Activated CD8-positive, alpha-beta memory T cell treated with anti-CD3 and anti-CD28 coated beads, Interleukin-2, amount 10 ng/mL, durations not matched to agents 7 days and 5 days (primary cell): Measurements from ENCODE around the gene AHRR. TPM values are rescaled to one million over a fixed set of nuclear protein-coding genes. Genes with fewer than 3 reads are reported as not detected.
"Not testable (repeated sequence)": the region's sequence is repeated elsewhere in the genome, so short reads cannot be mapped to it uniquely, and the experiment has no call there.

Experiments used
- ATAC-seq: fragments of 150-1000 bp; cut with Tn5 transposase; one replicate; pipeline ENCODE4 v1.10.0; 2021; ENCODE audit warnings: moderate library complexity
- CTCF ChIA-PET: fragments of 350-600 bp; sonication (Branson Sonifier 250); formaldehyde crosslinking; loops from one replicate; lab custom pipeline; 2021; ENCODE audit warnings: antibody characterized with exemption; lab: Charles Lee
- DNase-seq: peaks from one replicate; pipeline ENCODE4 v3.0.0-alpha.2; 2020
- H3K27ac Mint-ChIP-seq: one replicate; pipeline ENCODE4 v1.8.0; 2021; ENCODE audit warnings: mild to moderate bottlenecking, mixed read lengths
- H3K27me3 Mint-ChIP-seq: one replicate; pipeline ENCODE4 v1.8.0; 2021; ENCODE audit warnings: mixed read lengths
- H3K36me3 Mint-ChIP-seq: one replicate; pipeline ENCODE4 v1.8.0; 2021; ENCODE audit warnings: mild to moderate bottlenecking, mixed read lengths
- H3K4me1 Mint-ChIP-seq: one replicate; pipeline ENCODE4 v1.8.0; 2021; ENCODE audit warnings: mixed read lengths
- H3K4me3 Mint-ChIP-seq: one replicate; pipeline ENCODE4 v1.8.0; 2021; ENCODE audit warnings: mild to moderate bottlenecking, moderate library complexity, mixed read lengths
- H3K9me3 Mint-ChIP-seq: one replicate; pipeline ENCODE4 v1.8.0; 2022; ENCODE audit warnings: low read depth, mixed read lengths
- total RNA-seq, 2 experiments: library from RNA; stranded (reverse); gene quantifications; one replicate each; pipeline ENCODE4 v1.2.3, GENCODE V29; 2021

AHRR gene
- total RNA-seq, 2 experiments from 2014 or later: 56.8 to 64.0 TPM

GRCh38 chr5:468401-468800 is 146.9 kb downstream of the AHRR start:
- no peak for ATAC-seq
- no peak for DNase-seq
- Mint-ChIP-seq H3K9me3 (no peaks in the 10 kb centered on the region), H3K4me1 (peaks cover 33% of the 10 kb centered on the region), H3K36me3 (peaks cover 17% of the 10 kb centered on the region), H3K27me3 (no peaks in the 10 kb centered on the region), H3K27ac (no peak overlapping the region), H3K4me3 (no peak overlapping the region)
- CTCF ChIA-PET: no interaction called here

- Mint-ChIP-seq H3K9me3 (no peaks in the 10 kb centered on the region), H3K4me1 (peaks cover 25% of the 10 kb centered on the region), H3K4me3 (no peak overlapping the region), H3K27me3 (peaks cover 2% of the 10 kb centered on the region), H3K36me3 (peaks cover 11% of the 10 kb centered on the region), H3K27ac (peak overlapping the region; percentile 19)
- DNase-seq: no peak
- CTCF ChIA-PET: interaction anchor here (4.8 kb wide), 1 partner anchor 23 kb away, joined by 28 read pairs; no protein-coding TSS in a partner anchor
- no peak for ATAC-seq
Observed at GRCh38 chr5:469752-470483, 148.4 kb downstream of the AHRR start.

- peaks cover 5% of the 10 kb centered on the region for H3K27me3 Mint-ChIP-seq
- peaks cover 25% of the 10 kb centered on the region for H3K4me1 Mint-ChIP-seq
- CTCF ChIA-PET: interaction anchor here (1.0 to 4.8 kb wide), 4 partner anchors 25 to 282 kb away, joined by 3 to 28 read pairs (median 10); no protein-coding TSS in a partner anchor
- ATAC-seq (no peak), DNase-seq (no peak)
- no peaks in the 10 kb centered on the region for H3K9me3 Mint-ChIP-seq
- peak overlapping the region; percentile 75 for H3K4me3 Mint-ChIP-seq
- peaks cover 8% of the 10 kb centered on the region for H3K36me3 Mint-ChIP-seq
- peak overlapping the region; percentile 79 for H3K27ac Mint-ChIP-seq
Observed at GRCh38 chr5:470961-471749, 149.6 kb downstream of the AHRR start.

GRCh38 chr5:471750-472058 is 150.2 kb downstream of the AHRR start:
- Mint-ChIP-seq H3K27me3 (peaks cover 5% of the 10 kb centered on the region), H3K27ac (peak overlapping the region; percentile 79), H3K9me3 (no peaks in the 10 kb centered on the region), H3K36me3 (peaks cover 5% of the 10 kb centered on the region), H3K4me3 (peak overlapping the region; percentile 75), H3K4me1 (peaks cover 25% of the 10 kb centered on the region)
- ATAC-seq (no peak), DNase-seq (no peak)
- CTCF ChIA-PET: interaction anchor here (1.0 to 4.8 kb wide), 5 partner anchors 20 to 283 kb away, joined by 3 to 28 read pairs (median 7); no protein-coding TSS in a partner anchor

GRCh38 chr5:472076-472655 is 150.7 kb downstream of the AHRR start:
- Mint-ChIP-seq H3K9me3 (no peaks in the 10 kb centered on the region), H3K4me3 (peak overlapping the region; percentile 75), H3K36me3 (peaks cover 5% of the 10 kb centered on the region), H3K4me1 (peaks cover 25% of the 10 kb centered on the region), H3K27me3 (peaks cover 5% of the 10 kb centered on the region), H3K27ac (peak overlapping the region; percentile 79)
- CTCF ChIA-PET: interaction anchor here (1.0 to 4.8 kb wide), 5 partner anchors 21 to 283 kb away, joined by 3 to 28 read pairs (median 7); no protein-coding TSS in a partner anchor
- DNase-seq (peak; percentile 51), ATAC-seq (peak; percentile 21)

- H3K27me3 Mint-ChIP-seq: peaks cover 5% of the 10 kb centered on the region
- H3K27ac Mint-ChIP-seq: peak overlapping the region; percentile 79
- peak overlapping the region; percentile 75 for H3K4me3 Mint-ChIP-seq
- ATAC-seq (peak; percentile 86), DNase-seq (peak; percentile 87)
- no peaks in the 10 kb centered on the region for H3K9me3 Mint-ChIP-seq
- H3K36me3 Mint-ChIP-seq: peaks cover 5% of the 10 kb centered on the region
- CTCF ChIA-PET: interaction anchor here (1.0 to 4.8 kb wide), 6 partner anchors 21 to 284 kb away, joined by 3 to 28 read pairs (median 6); no protein-coding TSS in a partner anchor
- H3K4me1 Mint-ChIP-seq: peaks cover 25% of the 10 kb centered on the region
Observed at GRCh38 chr5:472656-473550, 151.4 kb downstream of the AHRR start.

- H3K9me3 Mint-ChIP-seq: no peaks in the 10 kb centered on the region
- peak overlapping the region; percentile 71 for H3K4me3 Mint-ChIP-seq
- H3K27ac Mint-ChIP-seq: no peak overlapping the region
Observed at GRCh38 chr5:473551-474192, 152.2 kb downstream of the AHRR start.

GRCh38 chr5:474232-474839 is 152.8 kb downstream of the AHRR start:
- CTCF ChIA-PET: interaction anchor here (0.7 to 4.8 kb wide), 4 partner anchors 28 to 628 kb away, joined by 3 to 28 read pairs (median 10); no protein-coding TSS in a partner anchor
- H3K36me3 Mint-ChIP-seq, H3K9me3 Mint-ChIP-seq, DNase-seq, H3K27me3 Mint-ChIP-seq, ATAC-seq, H3K27ac Mint-ChIP-seq: not testable (repeated sequence)
- peak overlapping the region; percentile 41 for H3K4me3 Mint-ChIP-seq
- peaks cover 25% of the 10 kb centered on the region for H3K4me1 Mint-ChIP-seq

More at GRCh38 chr5:473551-474192, 152.2 kb downstream of the AHRR start:
- CTCF ChIA-PET: interaction anchor here (1.0 to 4.8 kb wide), 3 partner anchors 27 to 157 kb away, joined by 3 to 28 read pairs (median 17); no protein-coding TSS in a partner anchor
- DNase-seq (no peak), ATAC-seq (peak; percentile 2)
- H3K4me1 Mint-ChIP-seq: peaks cover 25% of the 10 kb centered on the region
- peaks cover 5% of the 10 kb centered on the region for H3K27me3 Mint-ChIP-seq
- peaks cover 5% of the 10 kb centered on the region for H3K36me3 Mint-ChIP-seq

GRCh38 chr5:474840-475661 is 153.5 kb downstream of the AHRR start:
- peaks cover 5% of the 10 kb centered on the region for H3K27me3 Mint-ChIP-seq
- no peak for DNase-seq
- no peaks in the 10 kb centered on the region for H3K9me3 Mint-ChIP-seq
- H3K36me3 Mint-ChIP-seq: peaks cover 5% of the 10 kb centered on the region
- H3K4me3 Mint-ChIP-seq: peak overlapping the region; percentile 41
- peaks cover 21% of the 10 kb centered on the region for H3K4me1 Mint-ChIP-seq
- no peak for ATAC-seq
- H3K27ac Mint-ChIP-seq: no peak overlapping the region
- CTCF ChIA-PET: interaction anchor here (0.7 kb wide), 1 partner anchor 627 kb away, joined by 3 read pairs; no protein-coding TSS in a partner anchor

- peaks cover 5% of the 10 kb centered on the region for H3K27me3 Mint-ChIP-seq
- no peak overlapping the region for H3K27ac Mint-ChIP-seq
Observed at GRCh38 chr5:475704-476101, 154.2 kb downstream of the AHRR start.

More at GRCh38 chr5:475704-476101, 154.2 kb downstream of the AHRR start:
- CTCF ChIA-PET: no interaction called here
- H3K4me3 Mint-ChIP-seq: no peak overlapping the region
- H3K4me1 Mint-ChIP-seq: peaks cover 17% of the 10 kb centered on the region
- DNase-seq (no peak), ATAC-seq (no peak)
- H3K9me3 Mint-ChIP-seq: no peaks in the 10 kb centered on the region
- peaks cover 5% of the 10 kb centered on the region for H3K36me3 Mint-ChIP-seq
